HT1080 (cell line): ENCODE measurements around the gene STARD6. TPM values are rescaled to one million over a fixed set of nuclear protein-coding genes. Genes with fewer than 3 reads are reported as not detected.
"Not testable (repeated sequence)": the region's sequence is repeated elsewhere in the genome, so short reads cannot be mapped to it uniquely, and the experiment has no call there.

ENCODE experiments used
- DNase-seq: peaks from one replicate; pipeline ENCODE4 v3.0.0-alpha.2; 2015; ENCODE audit warnings: low read depth
- total RNA-seq: library from RNA; depleted of rRNA; stranded (reverse); fragments of >200 nt; shearing (Covaris generic); gene quantifications from 2 replicates; pipeline ENCODE4 v1.2.3, GENCODE V29; 2014

STARD6 gene
- total RNA-seq, 1 experiment from 2014 or later: not detected

GRCh38 chr18:54351186-54351585, 6.5 kb downstream of the STARD6 start:
- DNase-seq: no peak

DNA sequence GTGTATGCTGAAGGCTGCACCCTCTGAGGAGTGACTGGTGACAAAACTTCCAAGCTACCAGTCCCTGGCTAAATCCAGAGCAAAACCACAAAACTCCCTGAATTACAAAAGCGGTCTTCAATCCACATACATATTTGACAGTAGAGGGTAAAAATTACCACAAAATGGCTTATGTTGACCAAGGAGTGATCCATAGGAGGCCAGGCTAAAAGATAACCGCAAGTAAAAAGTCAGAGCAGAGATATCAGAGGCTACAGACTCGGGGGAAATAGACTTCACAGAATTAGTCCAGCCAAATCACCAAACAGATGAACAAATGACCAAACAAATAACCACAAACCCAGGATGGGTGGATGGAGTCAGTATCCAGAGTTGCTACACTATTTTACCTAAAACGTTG, 19.4 kb downstream of the STARD6 start:
- DNase-seq: no peak

- no peak for DNase-seq
Observed at GRCh38 chr18:54335638-54336173, 22.0 kb downstream of the STARD6 start.

DNA sequence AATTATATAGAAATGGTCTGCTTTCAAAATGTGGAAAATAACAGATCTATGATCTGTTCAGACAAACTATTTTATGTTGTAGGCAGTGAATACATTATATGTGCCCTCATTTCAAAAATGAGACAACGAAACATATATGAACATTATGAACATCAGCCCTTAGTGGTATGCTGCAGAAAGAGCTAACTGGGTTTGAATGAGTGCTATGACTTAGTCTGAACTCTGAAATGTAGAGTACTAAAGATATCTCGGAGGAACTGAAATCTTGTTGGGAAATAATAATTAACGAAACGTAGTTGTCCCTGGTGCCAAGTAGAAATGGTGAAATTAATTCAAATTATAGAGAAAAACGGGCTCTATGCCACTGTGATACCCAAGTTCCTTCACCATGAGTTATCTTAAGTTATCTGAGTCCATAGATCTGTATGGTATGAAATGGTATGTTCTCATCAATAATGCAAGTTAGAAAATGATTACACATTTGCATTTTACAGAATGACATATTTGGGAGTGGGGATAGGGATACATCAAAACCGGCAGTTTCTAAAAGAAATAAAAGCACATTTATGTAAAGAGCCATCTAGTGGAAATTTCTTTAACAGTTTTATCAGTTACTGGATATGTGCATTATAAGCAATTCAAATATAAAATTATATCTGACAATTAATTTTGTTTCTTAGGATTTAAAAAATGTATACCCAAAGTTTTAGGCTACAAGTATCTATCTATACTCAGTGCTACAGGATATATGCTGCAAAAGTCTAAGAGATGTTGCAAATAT, 26.7 kb downstream of the STARD6 start:
- DNase-seq: no peak

DNA sequence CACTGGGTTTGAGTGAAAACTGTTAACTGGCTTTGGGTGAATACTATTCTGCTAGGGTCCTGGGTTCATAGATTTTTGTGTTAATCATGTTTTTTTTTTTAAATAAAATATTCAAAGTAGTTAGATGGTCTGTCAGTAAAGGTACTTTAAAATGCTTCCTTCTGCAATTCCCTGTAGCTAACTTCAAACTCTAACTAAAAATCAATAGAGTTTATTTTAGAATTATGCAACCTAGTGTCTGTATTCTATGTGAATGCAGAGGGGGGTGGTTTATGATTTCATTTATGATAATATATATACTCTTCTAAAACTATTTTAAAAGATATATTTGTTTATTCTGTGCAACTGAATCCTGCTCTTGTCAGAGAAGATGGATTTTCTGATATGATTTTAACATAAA, 27.9 kb downstream of the STARD6 start:
- no peak for DNase-seq

GRCh38 chr18:54327818-54328217, 29.8 kb downstream of the STARD6 start:
- peak; percentile 43 for DNase-seq

DNA sequence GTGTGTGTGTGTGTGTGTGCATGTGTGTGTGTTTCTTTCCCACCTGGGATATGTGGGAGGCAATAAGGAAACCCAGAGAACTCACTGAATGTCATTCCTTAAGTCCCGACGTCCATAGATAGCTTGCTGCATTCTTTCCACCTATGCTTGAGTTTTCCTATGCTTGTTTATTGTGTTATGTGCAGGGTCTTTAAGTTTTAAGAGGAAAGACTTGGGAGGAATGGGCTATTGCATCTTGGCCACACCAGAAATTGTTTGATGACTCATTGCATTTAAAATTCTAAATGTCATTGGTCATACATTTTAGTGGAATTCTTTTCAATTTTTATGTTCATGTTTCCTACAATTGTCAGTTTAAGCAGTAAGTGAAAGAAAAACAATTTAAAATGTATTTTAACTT, 33.7 kb downstream of the STARD6 start:
- no peak for DNase-seq

DNA sequence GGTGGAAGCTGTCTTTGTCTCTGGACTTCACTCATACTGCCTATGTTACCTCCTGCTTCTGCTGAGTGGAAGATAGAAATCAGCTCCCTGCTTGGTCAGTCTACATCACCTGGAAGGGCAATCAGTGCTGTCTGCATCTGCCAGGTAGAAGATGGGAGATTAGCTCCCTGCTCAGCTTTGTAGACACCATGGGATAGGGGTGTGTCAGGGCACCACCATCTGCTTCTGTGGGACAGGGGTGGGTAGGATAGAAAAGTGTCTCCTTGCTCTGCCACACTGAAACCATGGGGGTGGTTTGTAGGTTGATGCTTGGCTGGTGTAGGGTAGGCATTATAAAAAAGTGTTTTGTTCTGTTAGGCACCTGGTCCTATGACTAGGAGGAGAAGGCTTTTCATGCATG, 34.1 kb downstream of the STARD6 start:
- no peak for DNase-seq

GRCh38 chr18:54316071-54316820, 41.4 kb downstream of the STARD6 start:
- no peak for DNase-seq

DNA sequence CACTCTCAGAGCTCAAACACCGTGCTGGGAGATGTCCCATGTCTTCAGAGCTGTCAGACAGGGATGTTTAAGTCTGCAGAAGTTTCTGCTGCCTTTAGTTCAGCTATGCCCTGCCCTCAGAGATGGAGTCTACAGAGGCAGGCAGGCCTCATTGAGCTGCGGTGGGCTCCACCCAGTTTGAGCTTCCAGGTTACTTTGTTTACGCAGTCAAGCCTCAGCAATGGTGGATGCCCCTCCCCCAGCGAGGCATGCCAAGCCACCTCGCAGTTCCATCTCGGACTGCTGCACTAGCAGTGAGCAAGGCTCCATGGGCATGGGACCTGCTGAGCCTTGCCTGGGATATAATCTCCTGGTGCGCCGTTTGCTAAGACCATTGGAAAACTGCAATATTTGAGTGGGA, 48.1 kb downstream of the STARD6 start:
- DNase-seq: not testable (repeated sequence)

GRCh38 chr18:54303408-54303807, 54.2 kb downstream of the STARD6 start:
- DNase-seq: no peak

DNA sequence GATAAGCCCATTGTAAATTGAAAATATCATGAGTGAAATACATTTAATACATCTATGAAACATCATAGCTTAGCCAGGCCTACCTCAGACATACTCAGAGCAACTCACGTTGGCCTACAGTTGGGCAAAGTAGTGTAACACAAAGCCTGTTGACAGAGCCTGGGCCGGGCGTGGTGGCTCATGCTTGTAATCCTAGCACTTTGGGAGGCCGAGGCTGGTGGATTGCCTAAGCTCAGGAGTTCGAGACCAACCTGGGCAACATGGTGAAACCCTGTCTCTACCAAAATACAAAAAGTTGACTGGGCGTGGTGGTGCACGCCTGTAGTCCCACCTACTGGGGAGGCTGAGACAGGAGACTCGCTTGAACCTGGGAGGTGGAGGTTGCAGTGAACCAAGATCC, 58.7 kb downstream of the STARD6 start:
- not testable (repeated sequence) for DNase-seq

DNA sequence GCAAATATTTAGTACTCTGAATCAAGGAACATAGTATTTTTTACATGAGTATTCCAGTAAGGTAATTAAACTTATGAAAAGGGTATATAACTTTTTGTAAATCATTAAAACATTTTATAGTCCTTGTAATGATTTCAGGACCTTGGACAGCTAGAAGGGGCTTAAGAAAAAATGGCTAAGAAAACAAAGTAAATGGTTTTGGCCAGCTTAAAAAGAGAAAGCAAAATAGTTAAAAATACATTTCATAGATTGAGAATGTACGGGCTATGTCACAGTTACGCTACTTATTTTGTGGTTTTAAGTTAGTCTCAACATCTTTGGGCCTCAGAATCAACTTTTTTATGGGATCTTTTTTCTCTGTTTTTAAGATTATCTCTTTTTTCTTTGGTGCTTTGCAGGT, 61.6 kb downstream of the STARD6 start:
- DNase-seq: no peak

- no peak for DNase-seq
Observed at GRCh38 chr18:54294274-54294673, 63.4 kb downstream of the STARD6 start.

DNA sequence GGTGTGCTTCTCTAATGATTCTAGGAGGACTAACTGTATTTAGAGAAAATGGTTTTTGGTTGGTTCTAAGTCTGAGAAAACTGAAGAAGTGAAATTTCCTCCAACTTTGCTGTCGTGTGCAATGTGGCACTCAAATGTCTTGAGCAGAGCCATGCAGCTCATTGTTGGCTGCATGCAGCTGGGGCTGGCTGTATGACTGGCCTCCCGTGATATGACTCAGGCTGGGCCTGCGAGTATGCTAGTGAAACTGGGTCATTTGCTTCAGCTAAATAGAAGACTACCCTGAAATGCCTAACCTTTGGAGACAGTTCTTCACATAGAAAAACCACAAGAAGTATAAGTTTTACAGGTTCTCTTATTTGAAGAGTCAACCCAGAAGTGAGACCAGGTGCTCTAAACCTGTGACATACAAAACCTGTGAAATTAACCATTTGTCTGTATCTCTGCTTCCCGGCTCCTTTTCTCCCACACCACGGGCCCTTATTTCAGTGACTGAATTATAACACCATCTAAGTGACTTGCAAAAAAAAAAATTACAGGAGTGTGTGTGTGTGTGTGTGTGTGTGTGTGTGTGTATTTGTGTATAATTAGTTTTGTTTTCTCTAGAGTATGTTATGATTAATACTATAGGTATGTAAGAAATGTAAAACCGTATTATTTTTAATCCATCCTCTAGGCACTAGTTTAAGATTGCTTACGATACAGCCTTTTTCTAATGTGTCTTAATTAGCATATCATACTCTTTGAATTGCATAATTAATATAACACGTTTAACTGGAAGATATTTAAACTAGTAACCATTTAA, 72.5 kb downstream of the STARD6 start:
- peak; percentile 60 for DNase-seq

DNA sequence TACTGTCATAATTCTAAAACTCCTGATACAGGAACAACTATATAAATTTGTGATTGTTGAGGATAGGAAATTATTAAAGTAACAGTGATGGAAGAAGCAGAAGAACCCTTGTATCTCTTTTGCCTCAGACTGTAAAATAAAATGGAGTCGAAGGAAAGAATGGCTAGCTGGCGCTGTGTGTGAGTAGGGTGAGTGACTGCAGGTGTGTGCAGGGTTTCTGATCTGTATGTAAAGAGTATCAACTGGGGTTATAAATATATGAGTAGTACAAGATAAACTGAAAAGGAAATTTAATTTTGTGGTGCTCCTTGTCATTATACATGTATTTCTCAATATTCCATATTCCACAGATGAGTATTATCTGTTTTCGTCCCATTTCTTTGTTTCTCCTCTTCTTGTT, 73.1 kb downstream of the STARD6 start:
- no peak for DNase-seq

- DNase-seq: no peak
Observed at GRCh38 chr18:54280220-54280569, 77.5 kb downstream of the STARD6 start.

DNA sequence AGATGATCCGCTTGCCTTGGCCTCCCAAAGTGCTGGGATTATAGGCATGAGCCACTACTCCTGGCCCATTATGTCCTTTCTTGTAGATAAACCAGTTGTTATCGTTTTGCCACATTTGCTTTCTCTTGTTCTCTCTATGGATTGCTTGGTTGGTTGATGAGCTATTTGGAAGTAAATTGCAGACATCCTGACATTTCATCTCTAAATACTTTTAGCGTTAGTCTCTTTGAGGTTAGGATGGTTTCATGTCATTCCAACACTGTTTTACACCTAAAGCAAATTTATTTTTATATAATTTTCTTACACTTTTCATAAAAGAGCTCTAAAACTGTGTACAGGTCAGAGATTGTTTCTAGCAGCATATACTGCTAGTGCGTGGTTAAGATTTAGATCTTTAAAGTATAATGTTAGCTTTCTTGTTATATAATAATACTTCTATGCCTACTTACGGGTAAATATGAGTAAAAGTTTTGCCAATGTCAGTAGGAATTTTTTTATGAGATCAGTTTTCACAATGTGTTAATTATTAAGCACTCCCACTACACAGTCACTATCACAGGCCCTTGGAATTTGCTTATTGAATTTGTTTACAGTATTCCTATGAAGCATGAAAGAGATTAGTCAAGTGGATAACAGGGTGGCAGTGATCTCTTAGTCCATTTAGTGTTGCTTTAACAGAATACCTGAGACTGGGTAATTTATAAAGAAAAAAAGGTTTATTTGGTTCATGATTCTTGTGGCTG, 78.0 kb downstream of the STARD6 start:
- no peak for DNase-seq

GRCh38 chr18:54278615-54279014, 79.0 kb downstream of the STARD6 start:
- DNase-seq: no peak

GRCh38 chr18:54277899-54278298, 79.8 kb downstream of the STARD6 start:
- DNase-seq: no peak
